PC-3 (cell line): ENCODE results near the gene ABHD15. TPM values are rescaled to one million over a fixed set of nuclear protein-coding genes. Genes with fewer than 3 reads are reported as not detected.

Experiments used
- ATAC-seq: fragments of 200-7000 bp; cut with Tn5 transposase; 2 replicates; pipeline ENCODE4 v1.9.1; 2020; ENCODE audit warnings: mild to moderate bottlenecking, moderate library complexity
- BruUV-seq: library from RNA; stranded (reverse); fragments of 400-500 nt; replicated peaks from 2 replicates; lab custom pipeline; 2021; lab: Mats Ljungman, UMichigan
- CTCF ChIA-PET: fragments of 300-600 bp; sonication (Branson Sonifier 250); formaldehyde crosslinking; loops from one replicate; lab custom pipeline; 2022; ENCODE audit warnings: antibody characterized with exemption; lab: Charles Lee
- POLR2A ChIA-PET: fragments of 300-600 bp; sonication (Branson Sonifier 250); formaldehyde crosslinking; loops from one replicate; lab custom pipeline; 2022; ENCODE audit warnings: antibody characterized with exemption; ENCODE audit not compliant: unreplicated experiment; lab: Charles Lee
- DNase-seq: peaks from one replicate; pipeline ENCODE4 v3.0.0-alpha.2; 2015
- H2AFZ ChIP-seq: fragments of 300-600 bp; sonication (generic); 2 replicates; pipeline ENCODE4 v1.6.0; 2016; ENCODE audit warnings: antibody characterized with exemption, low read length
- H3F3A ChIP-seq: fragments of 300-600 bp; sonication (generic); one replicate; pipeline ENCODE4 v1.6.0; 2017; ENCODE audit warnings: antibody characterized with exemption, low read length, control low read depth, mild to moderate bottlenecking; ENCODE audit not compliant: unreplicated experiment
- H3K27ac ChIP-seq: fragments of 300-600 bp; sonication (generic); 2 replicates; pipeline ENCODE4 v1.5.1; 2016; ENCODE audit warnings: mild to moderate bottlenecking, low read length
- H3K27me3 ChIP-seq: fragments of 300-600 bp; sonication (generic); 2 replicates; pipeline ENCODE4 v1.6.1; 2016; ENCODE audit warnings: low read length, mixed read lengths
- H3K36me3 ChIP-seq: fragments of 300-600 bp; sonication (generic); 2 replicates; pipeline ENCODE4 v1.6.1; 2016; ENCODE audit warnings: low read depth, mixed run types, low read length, mixed read lengths
- H3K4me1 ChIP-seq: fragments of 300-600 bp; sonication (generic); 2 replicates; pipeline ENCODE4 v1.5.1; 2016; ENCODE audit warnings: low read length; ENCODE audit not compliant: insufficient read depth
- H3K4me2 ChIP-seq: fragments of 300-600 bp; sonication (generic); 2 replicates; pipeline ENCODE4 v1.6.0; 2016; ENCODE audit warnings: low read length
- H3K4me3 ChIP-seq: fragments of 300-600 bp; sonication (generic); 2 replicates; pipeline ENCODE4 v1.5.1; 2016; ENCODE audit warnings: mild to moderate bottlenecking, low read length, mixed read lengths
- H3K79me2 ChIP-seq: fragments of 300-600 bp; sonication (generic); 2 replicates; pipeline ENCODE4 v1.6.1; 2017; ENCODE audit warnings: low read length, mixed read lengths
- H3K9ac ChIP-seq: fragments of 300-600 bp; sonication (generic); 2 replicates; pipeline ENCODE4 v1.6.0; 2016; ENCODE audit warnings: mild to moderate bottlenecking, low read length
- H3K9me2 ChIP-seq: fragments of 300-600 bp; sonication (generic); replicated peaks from 2 replicates; pipeline ENCODE4 v1.6.1; 2016; ENCODE audit warnings: mixed run types, low read length, mixed read lengths
- H3K9me3 ChIP-seq: fragments of 300-600 bp; sonication (generic); 2 replicates; pipeline ENCODE4 v1.6.1; 2016; ENCODE audit warnings: low read length, mixed read lengths
- H4K20me1 ChIP-seq: fragments of 300-600 bp; sonication (generic); 2 replicates; pipeline ENCODE4 v1.6.1; 2016; ENCODE audit warnings: low read length, mixed read lengths
- EZH2 ChIP-seq: fragments of 300-600 bp; sonication (generic); IDR thresholded peaks from one replicate; pipeline ENCODE4 v1.6.1; 2017; ENCODE audit warnings: antibody characterized with exemption, mild to moderate bottlenecking, low read length; ENCODE audit not compliant: unreplicated experiment
- EZH2phosphoT487 ChIP-seq: fragments of 300-600 bp; sonication (generic); IDR thresholded peaks from 2 replicates; pipeline ENCODE4 v1.6.1; 2018; ENCODE audit warnings: mild to moderate bottlenecking, antibody characterized with exemption, low read length, borderline replicate concordance
- intact Hi-C: fragments of 100-400 bp; cut with micrococcal nuclease; formaldehyde crosslinking; loops from 2 replicates; pipeline ENCODE4 v1.9.0; 2023
- total RNA-seq: library from RNA; depleted of rRNA; stranded (reverse); fragments of >200 nt; gene quantifications from 2 replicates; pipeline ENCODE4 v1.2.3, GENCODE V29; 2014
- TF ChIP-seq, protein P1 (sequence below): fragments of 300-600 bp; sonication (generic); conservative IDR thresholded peaks from 2 replicates; pipeline ENCODE4 v1.5.1; 2017; ENCODE audit warnings: antibody characterized with exemption, low read depth, mild to moderate bottlenecking, low read length

ABHD15 gene
- total RNA-seq, 1 experiment from 2014 or later, result 6.3 TPM

GRCh38 chr17:29562615-29563014 is 4.2 kb downstream of the ABHD15 start:
- no peaks in the 10 kb centered on the region for H3K27me3 ChIP-seq
- ATAC-seq (no peak), DNase-seq (no peak)
- H3K36me3 ChIP-seq, result no peaks in the 10 kb centered on the region
- H3K4me3 ChIP-seq, result no peak overlapping the region
- H3K79me2 ChIP-seq, result no peaks in the 10 kb centered on the region
- no peak overlapping the region for H2AFZ ChIP-seq
- H3K9me3 ChIP-seq, result no peaks in the 10 kb centered on the region
- H3K4me1 ChIP-seq, result no peaks in the 10 kb centered on the region
- no peak overlapping the region for H3K9ac ChIP-seq
- intact Hi-C loops, result no loop called here
- H3K9me2 ChIP-seq, result no peaks in the 10 kb centered on the region
- CTCF ChIA-PET, result no interaction called here
- POLR2A ChIA-PET, result no interaction called here
- TF ChIP-seq EZH2 (no peak), EZH2phosphoT487 (no peak)
- TF ChIP-seq, protein P1, sequence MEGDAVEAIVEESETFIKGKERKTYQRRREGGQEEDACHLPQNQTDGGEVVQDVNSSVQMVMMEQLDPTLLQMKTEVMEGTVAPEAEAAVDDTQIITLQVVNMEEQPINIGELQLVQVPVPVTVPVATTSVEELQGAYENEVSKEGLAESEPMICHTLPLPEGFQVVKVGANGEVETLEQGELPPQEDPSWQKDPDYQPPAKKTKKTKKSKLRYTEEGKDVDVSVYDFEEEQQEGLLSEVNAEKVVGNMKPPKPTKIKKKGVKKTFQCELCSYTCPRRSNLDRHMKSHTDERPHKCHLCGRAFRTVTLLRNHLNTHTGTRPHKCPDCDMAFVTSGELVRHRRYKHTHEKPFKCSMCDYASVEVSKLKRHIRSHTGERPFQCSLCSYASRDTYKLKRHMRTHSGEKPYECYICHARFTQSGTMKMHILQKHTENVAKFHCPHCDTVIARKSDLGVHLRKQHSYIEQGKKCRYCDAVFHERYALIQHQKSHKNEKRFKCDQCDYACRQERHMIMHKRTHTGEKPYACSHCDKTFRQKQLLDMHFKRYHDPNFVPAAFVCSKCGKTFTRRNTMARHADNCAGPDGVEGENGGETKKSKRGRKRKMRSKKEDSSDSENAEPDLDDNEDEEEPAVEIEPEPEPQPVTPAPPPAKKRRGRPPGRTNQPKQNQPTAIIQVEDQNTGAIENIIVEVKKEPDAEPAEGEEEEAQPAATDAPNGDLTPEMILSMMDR, result no peak
- no peaks in the 10 kb centered on the region for H4K20me1 ChIP-seq
- no peak overlapping the region for H3K27ac ChIP-seq
- no TSS peak for BruUV-seq
- H3K4me2 ChIP-seq, result no peak overlapping the region
- H3F3A ChIP-seq, result no peaks in the 10 kb centered on the region

DNA sequence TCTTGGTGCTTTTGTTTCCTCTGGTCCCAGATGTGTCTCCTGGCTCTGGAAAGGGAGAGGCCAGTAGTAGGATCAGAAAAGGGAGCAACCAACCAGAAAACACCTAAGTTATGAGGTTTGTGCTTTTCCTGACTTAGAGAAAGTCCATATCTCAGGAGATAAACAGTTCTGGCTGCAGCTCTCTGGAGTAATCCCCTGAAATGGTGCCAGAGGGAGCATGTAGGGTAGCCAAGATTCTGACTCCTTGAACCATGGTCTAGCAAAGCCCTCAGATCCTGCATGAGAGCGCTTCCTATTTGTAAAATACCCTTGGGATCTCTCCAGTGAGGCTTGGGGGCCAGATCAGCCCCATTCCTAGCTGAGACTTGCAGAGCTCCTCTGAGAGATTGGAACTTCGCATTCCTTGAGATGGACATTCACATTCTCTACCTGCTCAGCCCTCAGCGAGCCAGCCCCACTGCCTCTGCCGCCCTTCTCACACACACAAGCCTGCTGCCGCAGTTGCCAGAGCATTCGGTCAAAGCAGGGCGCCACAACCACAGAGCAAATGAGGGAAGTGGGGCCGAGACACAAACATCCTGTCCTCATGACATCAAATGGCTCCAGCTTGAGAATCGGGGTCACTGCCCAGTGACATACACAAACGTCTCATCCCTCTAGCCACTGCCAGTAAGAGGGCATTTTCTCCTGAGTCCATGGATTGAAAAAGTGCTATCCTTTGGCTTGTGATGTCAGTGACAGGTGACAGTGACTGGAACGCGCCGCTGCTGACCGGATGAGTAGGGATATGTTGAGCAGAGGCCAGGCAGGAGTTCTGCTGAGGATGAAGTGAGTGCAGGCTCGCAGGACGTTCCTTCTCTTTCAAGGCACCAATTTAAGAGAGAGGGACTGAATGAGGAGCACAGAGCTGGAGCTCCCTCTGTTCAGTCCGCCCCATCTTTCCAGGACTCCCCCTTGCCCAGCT is 5.0 kb downstream of the ABHD15 start:
- ChIA-PET POLR2A (interaction anchor here (0.6 kb wide), 1 partner anchor 268 kb away, joined by 3 read pairs; the partner anchor contains the start of gene NUFIP2), CTCF (no interaction called here)
- Histone ChIP-seq H4K20me1 (no peaks in the 10 kb centered on the region), H3K9ac (no peak overlapping the region), H3F3A (no peaks in the 10 kb centered on the region), H3K36me3 (no peaks in the 10 kb centered on the region), H3K9me3 (no peaks in the 10 kb centered on the region), H3K79me2 (no peaks in the 10 kb centered on the region), H3K9me2 (no peaks in the 10 kb centered on the region), H3K27ac (no peak overlapping the region), H3K27me3 (no peaks in the 10 kb centered on the region), H2AFZ (no peak overlapping the region), H3K4me3 (no peak overlapping the region), H3K4me2 (no peak overlapping the region), H3K4me1 (no peaks in the 10 kb centered on the region)
- BruUV-seq, result no TSS peak
- no peak for TF ChIP-seq EZH2
- TF ChIP-seq, protein P1, result no peak
- TF ChIP-seq EZH2phosphoT487, result no peak
- intact Hi-C loops, result no loop called here
- DNase-seq, result no peak
- ATAC-seq, result no peak

DNA sequence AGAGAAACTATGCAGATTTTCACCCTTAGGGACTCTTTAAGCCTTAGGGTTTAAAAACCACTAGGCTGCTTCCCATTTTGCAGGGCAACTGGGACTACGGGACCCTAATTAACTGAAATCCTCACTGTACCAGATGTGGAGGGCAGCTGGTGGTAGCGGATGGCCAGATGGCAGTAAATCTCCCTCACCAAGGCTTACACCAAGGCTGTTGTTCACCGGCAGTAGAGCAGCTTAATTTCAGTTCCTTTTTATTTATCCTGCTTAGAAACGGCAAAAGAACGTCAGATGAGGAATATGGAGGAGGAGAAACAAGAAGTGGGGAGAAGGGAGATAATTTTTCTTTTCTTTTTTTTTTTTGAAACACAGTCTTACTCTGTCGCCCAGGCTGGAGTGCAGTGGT is 6.5 kb downstream of the ABHD15 start:
- Histone ChIP-seq H3K9me2 (no peaks in the 10 kb centered on the region), H3K4me1 (no peaks in the 10 kb centered on the region), H2AFZ (no peak overlapping the region), H3K4me3 (no peak overlapping the region), H3K79me2 (no peaks in the 10 kb centered on the region), H3K9ac (no peak overlapping the region), H4K20me1 (no peaks in the 10 kb centered on the region), H3K9me3 (no peaks in the 10 kb centered on the region), H3F3A (no peaks in the 10 kb centered on the region), H3K36me3 (no peaks in the 10 kb centered on the region), H3K27ac (no peak overlapping the region), H3K27me3 (no peaks in the 10 kb centered on the region), H3K4me2 (no peak overlapping the region)
- no TSS peak for BruUV-seq
- CTCF ChIA-PET, result no interaction called here
- intact Hi-C loops, result no loop called here
- ATAC-seq (no peak), DNase-seq (no peak)
- TF ChIP-seq, protein P1, result no peak
- no peak for TF ChIP-seq EZH2phosphoT487
- TF ChIP-seq EZH2, result no peak
- POLR2A ChIA-PET, result no interaction called here
